Peyer's patch (tissue), 4 donors: ENCODE measurements around the gene PRDM15.

ENCODE experiments used
- POLR2A ChIP-seq, 2 donors: fragments of 450-650 bp; IDR thresholded peaks; one replicate each; pipeline ENCODE4 v1.5.1; 2017; ENCODE audit warnings: antibody characterized with exemption in 2 of 2, mild to moderate bottlenecking in 2 of 2, moderate library complexity in 2 of 2
- TF ChIP-seq, protein P1 (sequence below), 6 experiments: fragments of 450-650 bp in 4 of 6; fragments of 200-600 bp in 2 of 6; sonication (generic) in 1 of 6; IDR thresholded peaks; one replicate each; pipeline ENCODE4 v1.5.1; 2017 to 2019; ENCODE audit warnings: antibody characterized with exemption in 6 of 6, mild to moderate bottlenecking in 3 of 6, moderate library complexity in 1 of 6

- TF ChIP-seq, protein P1, sequence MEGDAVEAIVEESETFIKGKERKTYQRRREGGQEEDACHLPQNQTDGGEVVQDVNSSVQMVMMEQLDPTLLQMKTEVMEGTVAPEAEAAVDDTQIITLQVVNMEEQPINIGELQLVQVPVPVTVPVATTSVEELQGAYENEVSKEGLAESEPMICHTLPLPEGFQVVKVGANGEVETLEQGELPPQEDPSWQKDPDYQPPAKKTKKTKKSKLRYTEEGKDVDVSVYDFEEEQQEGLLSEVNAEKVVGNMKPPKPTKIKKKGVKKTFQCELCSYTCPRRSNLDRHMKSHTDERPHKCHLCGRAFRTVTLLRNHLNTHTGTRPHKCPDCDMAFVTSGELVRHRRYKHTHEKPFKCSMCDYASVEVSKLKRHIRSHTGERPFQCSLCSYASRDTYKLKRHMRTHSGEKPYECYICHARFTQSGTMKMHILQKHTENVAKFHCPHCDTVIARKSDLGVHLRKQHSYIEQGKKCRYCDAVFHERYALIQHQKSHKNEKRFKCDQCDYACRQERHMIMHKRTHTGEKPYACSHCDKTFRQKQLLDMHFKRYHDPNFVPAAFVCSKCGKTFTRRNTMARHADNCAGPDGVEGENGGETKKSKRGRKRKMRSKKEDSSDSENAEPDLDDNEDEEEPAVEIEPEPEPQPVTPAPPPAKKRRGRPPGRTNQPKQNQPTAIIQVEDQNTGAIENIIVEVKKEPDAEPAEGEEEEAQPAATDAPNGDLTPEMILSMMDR (IDR thresholded peaks at IDR 0.05): no peak
- TF ChIP-seq POLR2A (IDR thresholded peaks at IDR 0.05): no peak
Observed at GRCh38 chr21:41775149-41775472, 104.0 kb downstream of the PRDM15 start.
